Measurements from ENCODE around the gene ACY1.

ACY1 gene

DNA sequence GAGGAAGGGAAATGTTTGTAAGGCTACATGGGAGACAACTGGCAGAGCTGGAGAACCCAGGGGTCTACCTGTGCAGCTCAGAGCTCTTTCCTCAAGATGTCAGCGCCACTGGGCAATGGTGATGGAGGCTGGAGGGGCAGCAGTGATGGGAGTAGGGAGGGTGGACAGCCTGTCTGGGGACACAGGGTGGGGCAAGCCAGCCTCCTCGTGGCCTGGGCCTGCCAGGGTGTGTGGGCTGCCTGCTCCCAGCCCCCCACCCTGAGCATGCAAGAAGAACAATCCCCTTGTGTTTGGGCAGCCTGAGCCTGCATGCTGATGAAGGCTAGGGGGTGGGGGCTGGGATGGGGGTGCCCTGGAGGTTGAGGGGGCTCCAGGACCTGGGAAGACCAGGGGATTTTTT is 17.3 kb upstream of the ACY1 start:
- no peaks in the 10 kb centered on the region for H3K9me3 ChIP-seq (ENCODE audit: control insufficient read depth in 2 of 2, low read length in 2 of 2)
- no peak overlapping the region for H3K27ac ChIP-seq (ENCODE audit: low read depth in 2 of 2, low read length in 2 of 2)
- no peak overlapping the region for H3K4me3 ChIP-seq (ENCODE audit: low read length in 2 of 2)
- no peak overlapping the region for H3K9ac ChIP-seq (ENCODE audit: low read depth in 1 of 2, low read length in 2 of 2)
- no peaks in the 10 kb centered on the region for H3K27me3 ChIP-seq (ENCODE audit: control insufficient read depth in 2 of 2, insufficient read depth in 2 of 2, low read length in 2 of 2)
- H3K36me3 ChIP-seq (ENCODE audit: control insufficient read depth in 2 of 2, insufficient read depth in 2 of 2, low read length in 2 of 2) = peaks cover 0 to 4% of the 10 kb centered on the region in 2 donors
- H3K4me1 ChIP-seq (ENCODE audit: control insufficient read depth in 2 of 2, insufficient read depth in 2 of 2, low read length in 2 of 2) = peaks cover 7 to 13% of the 10 kb centered on the region in 2 donors

GRCh38 chr3:51966486-51966885 is 16.8 kb upstream of the ACY1 start:
- H3K4me3 ChIP-seq (ENCODE audit: low read length in 2 of 2) = peak overlapping the region; percentile 74 to 81
- peaks cover 7 to 13% of the 10 kb centered on the region in 2 donors for H3K4me1 ChIP-seq (ENCODE audit: control insufficient read depth in 2 of 2, insufficient read depth in 2 of 2, low read length in 2 of 2)
- peak overlapping the region in 1 of 2 donors; percentile 67 for H3K9ac ChIP-seq (ENCODE audit: low read depth in 1 of 2, low read length in 2 of 2)
- no peaks in the 10 kb centered on the region for H3K27me3 ChIP-seq (ENCODE audit: control insufficient read depth in 2 of 2, insufficient read depth in 2 of 2, low read length in 2 of 2)
- peak overlapping the region in 1 of 2 donors; percentile 48 for H3K27ac ChIP-seq (ENCODE audit: low read depth in 2 of 2, low read length in 2 of 2)
- no peaks in the 10 kb centered on the region for H3K9me3 ChIP-seq (ENCODE audit: control insufficient read depth in 2 of 2, low read length in 2 of 2)
- H3K36me3 ChIP-seq (ENCODE audit: control insufficient read depth in 2 of 2, insufficient read depth in 2 of 2, low read length in 2 of 2) = peaks cover 0 to 4% of the 10 kb centered on the region in 2 donors

- Histone ChIP-seq H3K36me3 (ENCODE audit: control insufficient read depth in 2 of 2, insufficient read depth in 2 of 2, low read length in 2 of 2) (peaks cover 0 to 4% of the 10 kb centered on the region in 2 donors), H3K9me3 (ENCODE audit: control insufficient read depth in 2 of 2, low read length in 2 of 2) (no peaks in the 10 kb centered on the region), H3K27ac (ENCODE audit: low read depth in 2 of 2, low read length in 2 of 2) (peak overlapping the region in 1 of 2 donors; percentile 48), H3K4me3 (ENCODE audit: low read length in 2 of 2) (peak overlapping the region; percentile 74 to 81), H3K4me1 (ENCODE audit: control insufficient read depth in 2 of 2, insufficient read depth in 2 of 2, low read length in 2 of 2) (peaks cover 7 to 13% of the 10 kb centered on the region in 2 donors), H3K27me3 (ENCODE audit: control insufficient read depth in 2 of 2, insufficient read depth in 2 of 2, low read length in 2 of 2) (no peaks in the 10 kb centered on the region), H3K9ac (ENCODE audit: low read depth in 1 of 2, low read length in 2 of 2) (peak overlapping the region; percentile 67 to 77)
Measured at GRCh38 chr3:51966922-51967383, 16.4 kb upstream of the ACY1 start.

- H3K4me3 ChIP-seq (ENCODE audit: low read length in 2 of 2) = peak within 1 kb of the TSS; percentile 74 to 81
- peak within 1 kb of the TSS; percentile 64 to 77 for H3K27ac ChIP-seq (ENCODE audit: low read depth in 2 of 2, low read length in 2 of 2)
- H3K9ac ChIP-seq (ENCODE audit: low read depth in 1 of 2, low read length in 2 of 2) = peak within 1 kb of the TSS; percentile 71 to 77
- peaks cover 0 to 4% of the 10 kb centered on the region in 2 donors for H3K36me3 ChIP-seq (ENCODE audit: control insufficient read depth in 2 of 2, insufficient read depth in 2 of 2, low read length in 2 of 2)
- peaks cover 7 to 13% of the 10 kb centered on the region in 2 donors for H3K4me1 ChIP-seq (ENCODE audit: control insufficient read depth in 2 of 2, insufficient read depth in 2 of 2, low read length in 2 of 2)
- H3K9me3 ChIP-seq (ENCODE audit: control insufficient read depth in 2 of 2, low read length in 2 of 2) = no peaks in the 10 kb centered on the region
- no peaks in the 10 kb centered on the region for H3K27me3 ChIP-seq (ENCODE audit: control insufficient read depth in 2 of 2, insufficient read depth in 2 of 2, low read length in 2 of 2)
Measured at GRCh38 chr3:51967384-51968169, 15.8 kb upstream of the ACY1 start, which contains the start of gene PCBP4. Gene PCBP4 (minus strand): TSS chr3:51967454. CDS start chr3:51961240, 6,214 bp downstream.

DNA sequence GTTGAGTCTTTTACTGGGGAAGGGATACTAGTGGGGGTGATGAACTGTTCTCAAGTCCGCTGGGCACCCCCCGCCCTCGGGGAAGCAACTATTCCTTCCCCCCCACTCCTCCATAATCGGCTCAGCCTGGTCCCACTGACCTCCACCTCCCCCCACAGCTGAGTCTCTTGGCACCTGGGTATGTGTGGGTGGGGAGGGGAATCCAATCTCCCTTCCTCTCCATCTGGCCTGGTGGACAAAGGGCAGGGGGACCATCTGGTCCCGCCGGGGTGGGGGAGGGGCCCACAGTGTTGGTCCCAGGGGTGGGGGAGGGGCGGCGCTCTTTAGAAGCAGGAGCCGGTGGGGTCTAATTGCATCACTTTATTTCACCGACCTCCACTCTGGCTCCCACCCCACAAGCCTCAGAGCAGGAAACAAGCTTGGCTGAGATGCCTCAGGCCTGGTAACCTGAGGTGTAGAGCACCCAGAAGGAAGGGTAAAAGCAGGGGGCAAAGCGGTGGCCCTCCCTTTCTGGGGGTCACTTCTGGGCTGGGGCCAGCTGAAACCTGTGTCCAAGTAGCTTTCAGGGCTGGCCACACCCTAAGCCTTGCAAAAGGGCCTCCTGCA is 15.1 kb upstream of the ACY1 start:
- Histone ChIP-seq H3K9ac (ENCODE audit: low read depth in 1 of 2, low read length in 2 of 2) (peak overlapping the region; percentile 35 to 71), H3K27me3 (ENCODE audit: control insufficient read depth in 2 of 2, insufficient read depth in 2 of 2, low read length in 2 of 2) (no peaks in the 10 kb centered on the region), H3K4me1 (ENCODE audit: control insufficient read depth in 2 of 2, insufficient read depth in 2 of 2, low read length in 2 of 2) (peaks cover 7 to 13% of the 10 kb centered on the region in 2 donors)

GRCh38 chr3:51968883-51969678 is 14.3 kb upstream of the ACY1 start:
- Histone ChIP-seq H3K9me3 (ENCODE audit: control insufficient read depth in 2 of 2, low read length in 2 of 2) (no peaks in the 10 kb centered on the region), H3K4me1 (ENCODE audit: control insufficient read depth in 2 of 2, insufficient read depth in 2 of 2, low read length in 2 of 2) (peaks cover 11 to 14% of the 10 kb centered on the region in 2 donors), H3K9ac (ENCODE audit: low read depth in 1 of 2, low read length in 2 of 2) (no peak overlapping the region), H3K27ac (ENCODE audit: low read depth in 2 of 2, low read length in 2 of 2) (no peak overlapping the region), H3K4me3 (ENCODE audit: low read length in 2 of 2) (no peak overlapping the region), H3K27me3 (ENCODE audit: control insufficient read depth in 2 of 2, insufficient read depth in 2 of 2, low read length in 2 of 2) (no peaks in the 10 kb centered on the region), H3K36me3 (ENCODE audit: control insufficient read depth in 2 of 2, insufficient read depth in 2 of 2, low read length in 2 of 2) (peaks cover 0 to 4% of the 10 kb centered on the region in 2 donors)

More for the DNA sequence above, 15.1 kb upstream of the ACY1 start:
- H3K36me3 ChIP-seq (ENCODE audit: control insufficient read depth in 2 of 2, insufficient read depth in 2 of 2, low read length in 2 of 2) = peaks cover 0 to 4% of the 10 kb centered on the region in 2 donors
- no peaks in the 10 kb centered on the region for H3K9me3 ChIP-seq (ENCODE audit: control insufficient read depth in 2 of 2, low read length in 2 of 2)
- H3K27ac ChIP-seq (ENCODE audit: low read depth in 2 of 2, low read length in 2 of 2) = peak overlapping the region; percentile 64 to 77
- peak overlapping the region; percentile 55 to 59 for H3K4me3 ChIP-seq (ENCODE audit: low read length in 2 of 2)

DNA sequence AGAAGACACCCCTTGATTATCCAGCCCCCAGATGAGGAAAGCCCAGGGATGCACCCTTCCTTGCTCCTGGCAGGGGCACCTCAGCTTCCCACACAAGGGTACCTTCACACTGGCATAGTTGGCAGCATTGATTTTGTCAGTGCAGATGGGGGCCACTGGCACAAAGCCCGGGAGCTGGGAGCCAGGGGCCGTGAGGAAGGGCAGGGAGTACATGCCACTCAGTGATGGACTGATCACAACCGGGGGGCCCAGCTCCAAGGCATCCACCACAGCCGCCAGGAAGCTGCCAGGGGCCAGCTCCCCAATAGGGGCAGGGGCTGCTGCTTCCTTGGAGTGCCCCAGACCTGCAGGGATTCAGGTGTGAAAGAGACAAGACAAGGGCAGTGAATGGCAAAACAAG is 13.5 kb upstream of the ACY1 start:
- no peak overlapping the region for H3K4me3 ChIP-seq (ENCODE audit: low read length in 2 of 2)
- H3K9me3 ChIP-seq (ENCODE audit: control insufficient read depth in 2 of 2, low read length in 2 of 2) = no peaks in the 10 kb centered on the region
- peaks cover 19 to 22% of the 10 kb centered on the region in 2 donors for H3K4me1 ChIP-seq (ENCODE audit: control insufficient read depth in 2 of 2, insufficient read depth in 2 of 2, low read length in 2 of 2)
- no peak overlapping the region for H3K9ac ChIP-seq (ENCODE audit: low read depth in 1 of 2, low read length in 2 of 2)
- H3K36me3 ChIP-seq (ENCODE audit: control insufficient read depth in 2 of 2, insufficient read depth in 2 of 2, low read length in 2 of 2) = peaks cover 0 to 4% of the 10 kb centered on the region in 2 donors
- no peaks in the 10 kb centered on the region for H3K27me3 ChIP-seq (ENCODE audit: control insufficient read depth in 2 of 2, insufficient read depth in 2 of 2, low read length in 2 of 2)
- H3K27ac ChIP-seq (ENCODE audit: low read depth in 2 of 2, low read length in 2 of 2) = no peak overlapping the region

GRCh38 chr3:51970606-51971300 is 12.6 kb upstream of the ACY1 start:
- Histone ChIP-seq H3K27ac (ENCODE audit: low read depth in 2 of 2, low read length in 2 of 2) (no peak overlapping the region), H3K36me3 (ENCODE audit: control insufficient read depth in 2 of 2, insufficient read depth in 2 of 2, low read length in 2 of 2) (peaks cover 0 to 4% of the 10 kb centered on the region in 2 donors), H3K4me1 (ENCODE audit: control insufficient read depth in 2 of 2, insufficient read depth in 2 of 2, low read length in 2 of 2) (peaks cover 22 to 27% of the 10 kb centered on the region in 2 donors), H3K27me3 (ENCODE audit: control insufficient read depth in 2 of 2, insufficient read depth in 2 of 2, low read length in 2 of 2) (no peaks in the 10 kb centered on the region), H3K4me3 (ENCODE audit: low read length in 2 of 2) (no peak overlapping the region), H3K9me3 (ENCODE audit: control insufficient read depth in 2 of 2, low read length in 2 of 2) (no peaks in the 10 kb centered on the region), H3K9ac (ENCODE audit: low read depth in 1 of 2, low read length in 2 of 2) (no peak overlapping the region)

DNA sequence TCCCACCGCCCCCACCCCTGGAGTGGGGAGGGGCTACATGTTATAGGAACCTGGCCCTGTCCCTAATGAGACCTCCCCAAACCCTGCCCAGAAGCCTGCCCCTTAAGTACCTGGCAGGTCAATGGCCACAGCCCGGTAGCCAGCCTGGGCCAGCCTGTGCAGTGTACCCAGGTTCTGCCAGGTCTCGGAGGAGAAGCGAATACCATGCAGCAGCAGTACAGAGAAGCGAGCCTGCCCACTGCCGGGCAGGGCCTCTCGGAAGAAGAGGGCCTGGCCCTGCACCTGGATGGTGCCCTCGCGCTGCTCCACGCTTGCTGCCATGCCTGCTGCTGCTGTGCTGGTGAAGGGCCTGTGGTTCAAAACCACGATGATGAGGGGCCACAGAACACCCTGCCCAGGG is 12.0 kb upstream of the ACY1 start:
- H3K27ac ChIP-seq (ENCODE audit: low read depth in 2 of 2, low read length in 2 of 2) = no peak overlapping the region

More for the DNA sequence above, 12.0 kb upstream of the ACY1 start:
- H3K27me3 ChIP-seq (ENCODE audit: control insufficient read depth in 2 of 2, insufficient read depth in 2 of 2, low read length in 2 of 2) = no peaks in the 10 kb centered on the region
- no peaks in the 10 kb centered on the region for H3K9me3 ChIP-seq (ENCODE audit: control insufficient read depth in 2 of 2, low read length in 2 of 2)
- no peak overlapping the region for H3K4me3 ChIP-seq (ENCODE audit: low read length in 2 of 2)
- no peak overlapping the region for H3K9ac ChIP-seq (ENCODE audit: low read depth in 1 of 2, low read length in 2 of 2)
- H3K36me3 ChIP-seq (ENCODE audit: control insufficient read depth in 2 of 2, insufficient read depth in 2 of 2, low read length in 2 of 2) = peaks cover 0 to 4% of the 10 kb centered on the region in 2 donors
- peaks cover 25 to 28% of the 10 kb centered on the region in 2 donors for H3K4me1 ChIP-seq (ENCODE audit: control insufficient read depth in 2 of 2, insufficient read depth in 2 of 2, low read length in 2 of 2)

All from mucosa of rectum (tissue), 2 donors.